HG03342 (cell line): ENCODE measurements around the gene TNRC6B.
"Not testable (repeated sequence)": the region's sequence is repeated elsewhere in the genome, so short reads cannot be mapped to it uniquely, and the experiment has no call there.

ENCODE experiments used
- ATAC-seq: cut with Tn5 transposase; IDR thresholded peaks from one replicate; pipeline ENCODE4 v1.9.1; 2021; ENCODE audit warnings: mild to moderate bottlenecking, moderate library complexity; ENCODE audit not compliant: unreplicated experiment

TNRC6B gene

DNA sequence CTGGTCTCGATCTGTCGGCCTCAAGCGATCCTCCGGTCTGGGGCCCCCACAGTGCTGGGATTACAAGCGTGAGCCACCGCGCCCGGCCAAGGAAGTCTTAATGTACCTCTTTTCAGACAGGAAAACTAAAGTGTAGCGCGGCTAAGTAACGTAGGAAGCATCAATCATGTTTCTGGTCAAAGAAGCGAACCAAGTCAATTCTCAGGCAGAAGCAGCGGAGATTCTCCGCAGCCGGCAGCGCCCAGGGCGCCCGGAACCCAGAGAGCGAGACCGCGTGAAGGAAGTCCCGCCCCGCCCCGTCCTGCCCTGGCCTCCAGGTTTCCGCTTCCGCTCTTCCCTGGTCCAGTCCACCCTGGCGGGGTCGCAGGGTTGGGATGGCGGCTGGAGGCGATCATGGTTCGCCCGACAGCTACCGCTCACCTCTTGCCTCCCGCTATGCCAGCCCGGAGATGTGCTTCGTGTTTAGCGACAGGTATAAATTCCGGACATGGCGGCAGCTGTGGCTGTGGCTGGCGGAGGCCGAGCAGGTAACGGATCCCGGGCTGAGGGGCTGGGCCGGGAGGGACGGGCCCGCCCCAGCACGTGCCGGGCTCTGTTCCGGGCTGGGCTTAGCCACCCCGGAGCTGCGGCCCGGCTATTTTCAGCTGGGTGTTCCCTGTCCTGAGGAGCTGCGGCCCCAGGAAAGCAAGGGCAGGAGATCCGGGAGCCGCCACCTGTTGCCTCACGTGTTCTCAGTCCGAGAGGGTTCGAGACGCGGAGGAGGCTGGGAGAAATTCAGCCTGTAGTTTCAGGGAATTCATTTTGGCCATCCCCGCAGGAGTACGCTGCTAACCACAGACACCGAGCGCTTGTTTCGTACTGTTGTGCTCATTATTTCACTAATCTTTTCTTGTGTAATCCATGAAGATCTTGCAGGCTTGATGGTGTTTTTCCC is 168.7 kb downstream of the TNRC6B start, which contains the start of gene ADSL:
ADSL (plus strand) TSS at position 316 of the 934 bp plus-strand sequence; CDS start at position 375, 59 bp downstream.
- ATAC-seq, result peak; percentile 82

DNA sequence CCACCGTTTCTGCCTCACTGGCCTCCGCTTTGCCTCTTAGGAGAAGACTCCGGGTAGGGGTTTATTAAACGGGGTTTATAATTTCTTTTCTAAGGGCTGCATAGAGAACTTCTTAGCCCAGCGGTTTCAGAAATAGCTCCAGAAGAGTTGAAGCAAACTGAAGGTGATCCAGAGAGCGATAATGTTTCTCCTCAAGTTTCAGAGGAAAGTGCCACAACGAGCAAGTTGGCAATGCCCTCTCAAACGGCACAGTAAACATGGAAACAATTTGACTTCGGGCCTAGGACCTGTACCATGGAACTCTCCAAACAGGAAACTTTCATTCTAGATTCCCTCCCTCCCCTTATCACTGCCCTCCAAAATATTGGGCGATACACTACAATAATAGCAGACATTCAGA is 169.6 kb downstream of the TNRC6B start:
- ATAC-seq, result no peak

- no peak for ATAC-seq
Measured at GRCh38 chr22:40348025-40348658, 170.4 kb downstream of the TNRC6B start.

DNA sequence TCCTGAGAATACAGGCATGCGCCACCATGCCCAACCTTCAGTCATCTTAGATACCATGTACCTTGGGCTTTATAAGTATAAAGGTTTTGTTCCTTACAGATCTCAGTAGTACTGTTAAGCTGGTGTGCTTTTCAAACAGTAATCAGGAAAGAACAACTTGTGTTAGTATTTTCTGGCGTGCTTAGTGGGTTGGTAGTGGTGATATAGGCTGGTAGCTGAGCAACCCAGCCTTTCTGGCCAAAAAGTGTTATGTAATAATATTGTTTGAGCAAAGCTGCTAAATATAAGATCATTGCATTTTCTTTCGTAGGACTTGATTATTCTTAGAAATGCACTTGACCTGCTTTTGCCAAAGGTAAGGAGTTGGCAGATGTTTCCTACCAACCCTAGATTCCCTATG is 175.0 kb downstream of the TNRC6B start:
- no peak for ATAC-seq

- ATAC-seq, result no peak
Measured at GRCh38 chr22:40361100-40361499, 183.4 kb downstream of the TNRC6B start.

DNA sequence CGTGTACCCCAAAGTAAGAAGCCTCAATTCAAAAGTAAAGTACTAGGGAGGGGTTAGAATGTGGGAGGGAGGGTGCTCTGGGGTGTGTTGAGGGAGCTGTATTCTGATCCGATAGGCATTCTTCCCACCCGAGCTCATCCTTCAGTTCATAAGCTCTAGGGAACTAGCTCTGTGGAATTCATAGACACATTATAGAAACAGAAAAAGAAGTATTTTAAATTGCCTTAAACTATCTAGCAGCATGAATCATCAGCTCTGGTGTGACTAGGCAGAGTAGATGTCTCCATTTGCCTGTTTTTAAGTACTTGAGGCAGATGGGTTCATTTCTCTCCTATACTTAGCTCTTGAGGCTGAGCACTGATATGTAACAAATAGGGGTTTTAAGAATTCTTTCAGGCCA is 185.3 kb downstream of the TNRC6B start:
- no peak for ATAC-seq

DNA sequence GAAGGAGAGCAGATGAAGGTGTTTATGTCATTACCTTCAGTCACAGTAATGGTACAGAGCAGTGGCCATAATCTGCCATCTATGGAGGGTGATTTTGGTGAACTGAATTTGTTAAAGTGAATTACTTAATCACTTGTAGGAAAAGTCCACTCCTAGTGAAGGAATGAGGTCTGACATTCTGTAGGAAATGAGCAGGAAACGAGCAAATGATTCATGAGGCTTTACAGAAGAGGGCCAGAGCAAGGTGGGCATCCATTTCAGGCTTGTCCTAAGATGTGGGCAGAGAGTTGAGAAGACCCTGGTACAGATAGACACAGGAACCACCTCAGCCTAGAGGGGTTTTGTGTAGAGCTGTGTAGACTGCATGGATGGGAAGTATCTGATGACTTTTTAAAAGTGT is 186.7 kb downstream of the TNRC6B start:
- ATAC-seq, result no peak

DNA sequence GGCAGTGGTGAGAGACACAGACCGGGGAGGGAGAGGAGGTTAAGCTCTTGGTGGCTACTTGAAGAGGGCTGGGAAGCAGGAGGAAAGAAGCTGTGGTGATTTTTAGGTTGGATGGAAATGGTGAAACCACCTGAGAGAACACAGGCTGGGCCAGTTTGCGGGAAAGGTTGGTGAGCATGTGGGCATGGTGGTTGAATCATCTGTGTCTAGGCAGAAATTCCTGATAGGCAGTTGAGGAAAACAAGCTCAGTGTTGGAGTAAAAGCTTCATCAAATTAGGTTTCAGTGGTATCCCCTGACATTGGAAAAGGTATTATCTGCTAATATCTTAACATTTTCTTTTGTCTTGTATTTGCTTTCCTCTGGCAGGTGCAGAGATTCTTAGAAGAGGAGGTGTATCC is 188.3 kb downstream of the TNRC6B start:
- ATAC-seq, result no peak

DNA sequence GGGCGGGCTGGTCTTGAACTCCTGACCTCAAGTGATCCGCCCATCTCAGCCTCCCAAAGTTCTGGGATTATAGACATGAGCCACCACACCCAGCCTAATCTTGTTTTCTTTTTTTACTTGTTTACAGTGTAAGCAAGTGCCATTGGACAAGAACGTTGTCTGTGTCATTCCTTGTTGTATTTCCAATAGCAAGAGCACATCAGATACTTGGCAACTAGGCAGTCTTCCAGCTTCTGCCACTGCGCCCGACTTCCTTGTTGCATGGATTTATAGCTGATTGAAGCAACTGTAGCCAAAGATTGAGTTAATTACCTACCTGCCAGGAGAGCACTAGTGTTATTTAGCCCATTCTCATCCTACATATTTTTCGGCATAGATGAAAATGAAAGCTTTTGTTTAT is 189.6 kb downstream of the TNRC6B start:
- no peak for ATAC-seq

DNA sequence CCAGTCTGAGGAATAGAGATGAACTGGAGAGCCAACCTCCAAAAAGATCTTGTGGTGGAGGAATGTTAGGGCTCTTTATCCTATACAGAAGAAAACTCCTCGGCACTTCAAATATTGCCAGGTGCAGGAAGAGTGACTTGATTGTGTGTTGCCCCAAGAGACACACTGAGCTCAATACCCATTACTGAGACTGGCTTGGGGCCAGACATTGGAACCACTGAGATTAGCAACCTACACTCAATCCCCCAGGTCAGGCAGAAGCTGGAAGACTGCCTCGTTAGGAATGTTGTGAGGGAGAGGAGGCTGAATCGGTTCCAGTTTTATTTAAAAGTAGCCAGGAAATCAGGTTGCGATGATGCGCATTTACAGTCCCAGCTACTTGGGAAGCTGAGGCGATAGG is 190.3 kb downstream of the TNRC6B start:
- ATAC-seq, result no peak

DNA sequence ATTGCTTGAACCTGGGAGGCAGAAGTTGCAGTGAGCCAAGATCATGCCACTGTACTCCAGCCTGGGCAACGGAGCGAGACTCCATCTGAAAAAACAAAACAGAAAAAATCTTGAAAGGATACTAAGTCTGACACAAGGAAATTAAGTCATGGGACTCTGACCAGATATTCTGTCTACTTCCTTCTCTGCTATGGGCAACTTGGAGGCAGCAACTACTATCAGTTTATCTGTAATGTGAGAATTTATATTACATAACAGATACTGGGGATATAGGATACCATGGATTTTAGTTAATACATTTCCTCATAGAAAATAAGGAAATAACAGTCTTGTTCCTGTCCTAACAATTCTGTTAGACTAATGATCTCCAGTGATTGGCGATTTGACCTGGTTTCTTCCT is 191.1 kb downstream of the TNRC6B start:
- no peak for ATAC-seq

- no peak for ATAC-seq
Measured at GRCh38 chr22:40374567-40374966, 196.8 kb downstream of the TNRC6B start.

DNA sequence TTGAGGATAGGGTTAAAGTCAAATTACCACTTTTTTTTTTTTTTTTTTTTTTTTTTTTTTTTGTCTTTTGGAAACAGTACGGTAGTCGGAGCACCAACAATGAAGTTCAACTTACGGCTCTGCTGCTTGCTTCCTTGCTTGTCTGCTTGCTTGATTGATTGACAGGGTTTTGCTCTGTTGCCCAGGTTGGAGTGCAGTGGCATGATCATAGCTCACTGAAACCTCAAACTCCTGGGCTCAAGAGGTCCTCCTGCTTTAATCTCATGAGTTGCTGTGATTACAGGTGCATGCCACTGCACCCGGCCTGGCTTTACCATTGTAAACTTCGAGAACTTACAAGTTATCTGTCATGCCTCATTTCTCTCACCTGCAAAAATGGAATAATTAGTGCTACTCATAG is 198.4 kb downstream of the TNRC6B start:
- ATAC-seq, result no peak

- ATAC-seq, result no peak
Measured at GRCh38 chr22:40377931-40378330, 200.2 kb downstream of the TNRC6B start.

DNA sequence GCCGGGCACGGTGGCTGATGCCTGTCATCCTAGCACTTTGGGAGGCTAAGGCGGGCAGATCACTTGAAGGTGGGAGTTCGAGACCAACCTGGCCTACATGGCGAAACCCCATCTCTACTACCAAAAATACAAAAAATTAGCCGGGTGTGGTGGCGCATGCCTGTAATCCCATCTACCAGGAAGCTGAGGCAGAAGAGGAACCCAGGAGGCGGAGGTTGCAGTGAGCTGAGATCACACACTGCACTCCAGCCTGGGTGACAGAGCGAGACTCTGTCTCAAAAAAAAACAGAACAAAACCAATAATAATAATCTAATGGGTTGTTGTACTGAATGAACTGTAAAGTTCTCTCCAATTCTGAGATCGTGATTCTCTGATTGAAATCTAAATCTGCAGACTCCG is 200.7 kb downstream of the TNRC6B start:
- not testable (repeated sequence) for ATAC-seq

GRCh38 chr22:40381461-40381860 is 203.7 kb downstream of the TNRC6B start:
- no peak for ATAC-seq

DNA sequence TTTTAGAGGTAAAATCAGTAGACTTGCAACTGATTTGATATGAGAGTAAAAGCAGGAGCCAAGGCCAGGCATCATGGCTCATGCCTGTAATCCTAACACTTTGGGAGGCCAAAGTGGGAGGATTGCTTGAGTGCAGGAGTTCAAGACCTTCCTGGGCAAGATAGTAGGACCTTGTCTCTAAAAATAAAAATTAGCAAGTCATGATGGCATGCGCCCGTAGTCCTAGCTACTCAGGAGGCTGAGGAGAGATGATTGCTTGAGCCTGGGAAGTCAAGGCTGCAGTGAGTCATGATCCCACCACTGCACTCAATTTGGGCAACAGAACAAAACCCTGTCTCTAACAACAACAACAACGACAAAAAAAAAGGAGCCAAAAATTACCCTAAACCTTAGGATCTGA is 206.2 kb downstream of the TNRC6B start:
- no peak for ATAC-seq

DNA sequence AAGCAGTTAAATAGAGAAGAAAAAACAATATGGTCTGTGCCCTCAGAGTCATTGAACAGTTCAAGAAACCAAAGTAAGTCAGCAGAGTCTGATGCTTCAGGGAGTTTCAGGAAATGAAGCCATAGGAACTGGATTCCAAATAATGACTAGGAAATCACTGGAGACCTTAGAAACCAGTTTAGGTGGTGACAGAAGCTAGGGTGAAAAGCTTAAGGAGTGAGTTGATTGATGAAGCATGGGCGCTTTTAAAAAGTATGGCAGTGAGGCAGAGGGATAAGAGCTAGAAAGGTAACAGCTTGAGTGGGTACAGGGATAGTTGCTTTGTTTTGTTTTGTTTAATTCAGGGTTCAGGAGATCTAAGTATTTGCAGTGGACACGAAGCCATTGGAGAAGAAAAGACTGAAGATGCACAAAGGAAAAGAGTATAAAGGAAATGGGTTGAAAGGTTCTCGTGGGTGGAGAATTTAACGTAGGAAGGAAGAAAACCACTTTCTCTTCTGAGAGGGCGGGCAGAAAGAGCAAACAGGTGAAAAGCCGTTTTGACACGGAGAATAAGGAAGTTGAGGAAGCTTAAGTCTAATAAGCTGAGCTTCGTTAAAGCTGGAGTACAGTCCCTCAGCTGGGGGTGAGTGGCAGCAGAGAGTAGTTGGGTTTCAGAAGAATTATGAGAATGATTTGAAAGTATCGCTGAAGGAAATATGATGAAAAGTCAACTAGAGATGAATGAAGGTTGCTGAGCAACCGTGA is 207.5 kb downstream of the TNRC6B start:
- no peak for ATAC-seq
